ENCODE data around the gene NME3. TPM values are rescaled to one million over a fixed set of nuclear protein-coding genes. Genes with fewer than 3 reads are reported as not detected.

NME3 gene
- total and polyA plus RNA-seq, 9 of the 15 experiments (the other 6 are each of a cell fraction or from before 2014, with no cell fraction given) = 0.68 to 76.3 (median 11.5) TPM

DNA sequence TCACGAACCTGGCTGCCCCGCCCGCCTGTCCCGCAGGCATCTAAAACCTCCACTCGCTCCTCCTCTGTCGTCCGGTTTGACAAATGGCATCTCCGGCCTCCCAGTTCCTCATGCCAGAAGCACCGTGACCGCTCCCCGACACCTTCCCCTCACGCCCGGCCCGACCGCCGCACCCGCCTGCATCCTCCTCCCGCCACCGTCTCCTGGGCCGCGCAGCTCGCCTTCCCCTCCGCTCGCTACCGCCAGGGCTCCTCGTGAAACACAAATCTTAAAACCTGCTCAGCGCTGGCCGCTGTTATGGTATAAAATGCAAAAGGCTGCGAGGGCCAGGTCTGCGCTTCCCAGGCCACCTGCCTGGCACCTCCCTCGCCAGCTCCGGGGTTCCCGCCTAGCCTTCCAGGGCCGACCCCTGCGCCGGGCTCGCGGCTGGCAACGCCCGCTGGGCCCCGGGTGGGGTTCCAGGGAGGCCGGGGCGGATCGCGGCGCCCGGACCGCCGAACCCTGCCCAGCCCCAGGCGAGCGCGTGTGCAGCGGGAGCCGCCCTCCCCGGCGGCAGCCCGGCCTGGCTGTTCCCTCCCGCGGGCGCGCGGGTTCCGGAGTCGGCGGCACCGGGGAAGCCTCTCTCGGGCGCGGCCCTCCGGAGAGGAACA, 10.5 kb upstream of the NME3 start (continued):
- TF ChIP-seq, protein P1, sequence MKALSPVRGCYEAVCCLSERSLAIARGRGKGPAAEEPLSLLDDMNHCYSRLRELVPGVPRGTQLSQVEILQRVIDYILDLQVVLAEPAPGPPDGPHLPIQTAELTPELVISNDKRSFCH (CRISPR knock-in tag; IDR thresholded peaks at IDR 0.05) = no peak
- TF ChIP-seq, protein P1 (tag; IDR thresholded peaks at IDR 0.05) = 0 out of 2 replicates have a peak, but pooled peaks have one; percentile 23
- TF ChIP-seq POLR2A (conservative IDR thresholded peaks at IDR 0.05) = peak; percentile 59
- TF ChIP-seq FUS (optimal IDR thresholded peaks at IDR 0.05; ENCODE audit: low read depth, low read length) = peak; percentile 69
- peak; percentile 39; the same call in 1 of the 2 replicates for TF ChIP-seq SUPT5H (IDR thresholded peaks at IDR 0.05)
- TF ChIP-seq, protein P2, sequence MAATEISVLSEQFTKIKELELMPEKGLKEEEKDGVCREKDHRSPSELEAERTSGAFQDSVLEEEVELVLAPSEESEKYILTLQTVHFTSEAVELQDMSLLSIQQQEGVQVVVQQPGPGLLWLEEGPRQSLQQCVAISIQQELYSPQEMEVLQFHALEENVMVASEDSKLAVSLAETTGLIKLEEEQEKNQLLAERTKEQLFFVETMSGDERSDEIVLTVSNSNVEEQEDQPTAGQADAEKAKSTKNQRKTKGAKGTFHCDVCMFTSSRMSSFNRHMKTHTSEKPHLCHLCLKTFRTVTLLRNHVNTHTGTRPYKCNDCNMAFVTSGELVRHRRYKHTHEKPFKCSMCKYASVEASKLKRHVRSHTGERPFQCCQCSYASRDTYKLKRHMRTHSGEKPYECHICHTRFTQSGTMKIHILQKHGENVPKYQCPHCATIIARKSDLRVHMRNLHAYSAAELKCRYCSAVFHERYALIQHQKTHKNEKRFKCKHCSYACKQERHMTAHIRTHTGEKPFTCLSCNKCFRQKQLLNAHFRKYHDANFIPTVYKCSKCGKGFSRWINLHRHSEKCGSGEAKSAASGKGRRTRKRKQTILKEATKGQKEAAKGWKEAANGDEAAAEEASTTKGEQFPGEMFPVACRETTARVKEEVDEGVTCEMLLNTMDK (IDR thresholded peaks at IDR 0.05; ENCODE audit: borderline replicate concordance, insufficient read depth, low read depth, low read length, poor library complexity, severe bottlenecking) = peak; percentile 23
- TF ChIP-seq MTF1 (CRISPR knock-in tag; IDR thresholded peaks at IDR 0.05; ENCODE audit: borderline replicate concordance) = no peak
- TF ChIP-seq KLF1 (tag; IDR thresholded peaks at IDR 0.05) = 0 out of 2 replicates have a peak, but pooled peaks have one; percentile 31
- no peak for TF ChIP-seq ZNF785 (CRISPR knock-in tag; IDR thresholded peaks at IDR 0.05)
- no peak for TF ChIP-seq NRF1 (conservative IDR thresholded peaks at IDR 0.05 in 1 of 2, IDR thresholded peaks at IDR 0.05 in 1 of 2)
- TF ChIP-seq BCOR (IDR thresholded peaks at IDR 0.05) = no peak
- no peak for TF ChIP-seq RBM17 (IDR thresholded peaks at IDR 0.05; ENCODE audit: borderline replicate concordance, low read depth, low read length)
- TF ChIP-seq NEUROD1 (IDR thresholded peaks at IDR 0.05; ENCODE audit: borderline replicate concordance, low read depth, low read length, partially characterized antibody) = no peak
- TF ChIP-seq RBM22 (IDR thresholded peaks at IDR 0.05; ENCODE audit: low read depth, low read length, poor library complexity, severe bottlenecking) = peak; percentile 18
- TF ChIP-seq, protein P3, sequence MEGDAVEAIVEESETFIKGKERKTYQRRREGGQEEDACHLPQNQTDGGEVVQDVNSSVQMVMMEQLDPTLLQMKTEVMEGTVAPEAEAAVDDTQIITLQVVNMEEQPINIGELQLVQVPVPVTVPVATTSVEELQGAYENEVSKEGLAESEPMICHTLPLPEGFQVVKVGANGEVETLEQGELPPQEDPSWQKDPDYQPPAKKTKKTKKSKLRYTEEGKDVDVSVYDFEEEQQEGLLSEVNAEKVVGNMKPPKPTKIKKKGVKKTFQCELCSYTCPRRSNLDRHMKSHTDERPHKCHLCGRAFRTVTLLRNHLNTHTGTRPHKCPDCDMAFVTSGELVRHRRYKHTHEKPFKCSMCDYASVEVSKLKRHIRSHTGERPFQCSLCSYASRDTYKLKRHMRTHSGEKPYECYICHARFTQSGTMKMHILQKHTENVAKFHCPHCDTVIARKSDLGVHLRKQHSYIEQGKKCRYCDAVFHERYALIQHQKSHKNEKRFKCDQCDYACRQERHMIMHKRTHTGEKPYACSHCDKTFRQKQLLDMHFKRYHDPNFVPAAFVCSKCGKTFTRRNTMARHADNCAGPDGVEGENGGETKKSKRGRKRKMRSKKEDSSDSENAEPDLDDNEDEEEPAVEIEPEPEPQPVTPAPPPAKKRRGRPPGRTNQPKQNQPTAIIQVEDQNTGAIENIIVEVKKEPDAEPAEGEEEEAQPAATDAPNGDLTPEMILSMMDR (IDR thresholded peaks at IDR 0.05 in 2 of 3, conservative IDR thresholded peaks at IDR 0.05 in 1 of 3; ENCODE audit: insufficient read depth in 2 of 3, low read depth in 1 of 3, low read length in 3 of 3) = 0 out of 6 replicates have a peak, but pooled peaks of 1 of the 3 experiments have one; percentile 17
- TF ChIP-seq PTBP1 (IDR thresholded peaks at IDR 0.05; ENCODE audit: low read depth, low read length) = 0 out of 2 replicates have a peak, but pooled peaks have one; percentile 47
- TF ChIP-seq, protein P4, sequence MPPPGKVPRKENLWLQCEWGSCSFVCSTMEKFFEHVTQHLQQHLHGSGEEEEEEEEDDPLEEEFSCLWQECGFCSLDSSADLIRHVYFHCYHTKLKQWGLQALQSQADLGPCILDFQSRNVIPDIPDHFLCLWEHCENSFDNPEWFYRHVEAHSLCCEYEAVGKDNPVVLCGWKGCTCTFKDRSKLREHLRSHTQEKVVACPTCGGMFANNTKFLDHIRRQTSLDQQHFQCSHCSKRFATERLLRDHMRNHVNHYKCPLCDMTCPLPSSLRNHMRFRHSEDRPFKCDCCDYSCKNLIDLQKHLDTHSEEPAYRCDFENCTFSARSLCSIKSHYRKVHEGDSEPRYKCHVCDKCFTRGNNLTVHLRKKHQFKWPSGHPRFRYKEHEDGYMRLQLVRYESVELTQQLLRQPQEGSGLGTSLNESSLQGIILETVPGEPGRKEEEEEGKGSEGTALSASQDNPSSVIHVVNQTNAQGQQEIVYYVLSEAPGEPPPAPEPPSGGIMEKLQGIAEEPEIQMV (tag; conservative IDR thresholded peaks at IDR 0.05; ENCODE audit: low read depth) = no peak
- TF ChIP-seq ATF1 (CRISPR knock-in tag; IDR thresholded peaks at IDR 0.05) = no peak
- TF ChIP-seq ATF1 (tag; IDR thresholded peaks at IDR 0.05) = no peak
- TF ChIP-seq HMGN3 (IDR thresholded peaks at IDR 0.05; ENCODE audit: borderline replicate concordance, extremely low read depth, insufficient read length, low read depth, low read length) = peak; percentile 21
- no peak for TF ChIP-seq SMAD1 (IDR thresholded peaks at IDR 0.05; ENCODE audit: low read depth, low read length, partially characterized antibody)
- TF ChIP-seq THRAP3 (IDR thresholded peaks at IDR 0.05; ENCODE audit: borderline replicate concordance) = no peak
- no peak for TF ChIP-seq HNRNPLL (IDR thresholded peaks at IDR 0.05; ENCODE audit: low read depth, low read length, poor library complexity, severe bottlenecking)
